Kidney (tissue), 14 donors: ENCODE results near the gene CLEC2L. TPM values are rescaled to one million over a fixed set of nuclear protein-coding genes. Genes with fewer than 3 reads are reported as not detected.

Source experiments
- DNase-seq, 5 donors: peaks; one replicate each; pipeline ENCODE4 v3.0.0-alpha.2; 2013 to 2020
- FAIRE-seq: peaks from 2 replicates; lab custom pipeline; 2012; peaks lifted over from hg19 to GRCh38; lab: Jason Lieb, UNC
- H3K27ac ChIP-seq, 2 donors: one replicate each; pipeline ENCODE4 v1.7.0; 2013; ENCODE audit warnings: low read depth in 2 of 2, low read length in 2 of 2, inconsistent platforms in 1 of 2
- H3K27me3 ChIP-seq: one replicate; pipeline ENCODE4 v1.7.1; 2013; ENCODE audit warnings: low read length, inconsistent platforms; ENCODE audit not compliant: control insufficient read depth, insufficient read depth
- H3K36me3 ChIP-seq, 3 donors: one replicate each; pipeline versions ENCODE4 v1.7.0 to v1.7.1; 2013; ENCODE audit warnings: low read length in 3 of 3, control low read depth in 1 of 3, inconsistent platforms in 1 of 3; ENCODE audit not compliant: insufficient read depth in 3 of 3, control insufficient read depth in 2 of 3
- H3K4me1 ChIP-seq, 3 donors: one replicate each; pipeline versions ENCODE4 v1.7.0 to v1.7.1; 2013; ENCODE audit warnings: low read length in 3 of 3, inconsistent platforms in 1 of 3, low read depth in 1 of 3; ENCODE audit not compliant: control insufficient read depth in 2 of 3, insufficient read depth in 2 of 3
- H3K4me3 ChIP-seq, 3 donors: one replicate each; pipeline versions ENCODE4 v1.7.0 to v1.8.1; 2013; ENCODE audit warnings: low read length in 3 of 3, control low read depth in 1 of 3, inconsistent platforms in 1 of 3
- H3K9ac ChIP-seq, 3 donors: one replicate each; pipeline versions ENCODE4 v1.7.0 to v1.7.1; 2013; ENCODE audit warnings: low read length in 3 of 3, control low read depth in 1 of 3, inconsistent platforms in 1 of 3
- H3K9me3 ChIP-seq, 3 donors: one replicate each; pipeline versions ENCODE4 v1.7.0 to v1.7.1; 2013; ENCODE audit warnings: low read length in 3 of 3, control low read depth in 1 of 3, inconsistent platforms in 1 of 3; ENCODE audit not compliant: control insufficient read depth in 2 of 3, insufficient read depth in 1 of 3
- CTCF ChIP-seq: IDR thresholded peaks from 3 replicates; pipeline ENCODE4 v1.5.1; 2012; ENCODE audit warnings: mild to moderate bottlenecking, moderate library complexity, borderline replicate concordance; ENCODE audit not compliant: insufficient read depth; ENCODE audit errors: extremely low read depth
- intact Hi-C: fragments of 100-400 bp; cut with DNase I; formaldehyde crosslinking; loops from one replicate; pipeline ENCODE4 v1.11.1; 2022
- polyA plus RNA-seq: library from polyadenylated mRNA; stranded (reverse); fragments of 350-450 nt; fragmentation: Illumina TruSeq; extraction: RNeasy Lipid Tissue Mini Kit (QIAGEN cat#74804); gene quantifications from one replicate; pipeline ENCODE4 v1.2.3, GENCODE V29; 2014; ENCODE audit warnings: low read depth, low replicate concordance; ENCODE audit not compliant: insufficient read depth
- total RNA-seq: library from RNA; stranded (reverse); fragmentation: NEBNext Ultra II Directional; extraction: Animal tissue kit (Norgen Biotek cat#: 25700); gene quantifications from one replicate; pipeline ENCODE4 v1.2.1, GENCODE V29; 2021
- donor health status: control.
- donor health status: control.
- donor health status: control.
- donor health status: control.
- donor health status: control.
- donor health status: DM: yes; HTN: yes; CAD: no.
- donor health status: Normal renal cell carcinoma (clear cell type).

CLEC2L gene
- total and polyA plus RNA-seq, 2 donors from 2014 or later: not detected

GRCh38 chr7:139559364-139560105, 36.0 kb downstream of the CLEC2L start:
- DNase-seq: no peak
- Histone ChIP-seq H3K9ac (no peak overlapping the region), H3K4me1 (no peaks in the 10 kb centered on the region), H3K27me3 (no peaks in the 10 kb centered on the region), H3K9me3 (no peaks in the 10 kb centered on the region), H3K27ac (no peak overlapping the region), H3K36me3 (no peaks in the 10 kb centered on the region), H3K4me3 (no peak overlapping the region)
- no peak for TF ChIP-seq CTCF
- intact Hi-C loops: no loop called here
- no peak for FAIRE-seq

GRCh38 chr7:139560199-139560598, 36.7 kb downstream of the CLEC2L start:
- intact Hi-C loops: no loop called here
- no peaks in the 10 kb centered on the region for H3K4me1 ChIP-seq
- H3K27ac ChIP-seq: no peak overlapping the region
- no peaks in the 10 kb centered on the region for H3K9me3 ChIP-seq
- H3K4me3 ChIP-seq: no peak overlapping the region
- no peak for TF ChIP-seq CTCF
- H3K36me3 ChIP-seq: no peaks in the 10 kb centered on the region
- H3K27me3 ChIP-seq: no peaks in the 10 kb centered on the region
- FAIRE-seq: no peak
- no peak overlapping the region for H3K9ac ChIP-seq
- DNase-seq: no peak

GRCh38 chr7:139560678-139561077, 37.2 kb downstream of the CLEC2L start:
- no peak for TF ChIP-seq CTCF
- FAIRE-seq: no peak
- H3K9ac ChIP-seq: no peak overlapping the region
- intact Hi-C loops: no loop called here
- H3K9me3 ChIP-seq: no peaks in the 10 kb centered on the region
- H3K4me1 ChIP-seq: no peaks in the 10 kb centered on the region
- no peaks in the 10 kb centered on the region for H3K27me3 ChIP-seq
- no peak overlapping the region for H3K4me3 ChIP-seq
- no peaks in the 10 kb centered on the region for H3K36me3 ChIP-seq
- no peak for DNase-seq
- no peak overlapping the region for H3K27ac ChIP-seq
